ENCODE data around the gene AMH.
"Not testable (repeated sequence)": the region's sequence is repeated elsewhere in the genome, so short reads cannot be mapped to it uniquely, and the experiment has no call there.

The AMH gene

GRCh38 chr19:2280633-2281264 lies 31.6 kb downstream of the AMH start:
- Histone ChIP-seq H3K14ac (ENCODE audit: low read length in 2 of 2) (peak overlapping the region in 1 of 2 experiments; percentile 79), H3K9me3 (ENCODE audit: control insufficient read depth, low read length) (no peaks in the 10 kb centered on the region), H2AK5ac (ENCODE audit: low read length, severe bottlenecking) (no peak overlapping the region), H3K36me3 (ENCODE audit: control insufficient read depth in 1 of 2, insufficient read depth in 2 of 2, low read depth in 1 of 2, low read length in 2 of 2) (peaks cover 4 to 25% of the 10 kb centered on the region in 2 experiments), H3K27ac (ENCODE audit: low read length, poor library complexity, severe bottlenecking) (no peak overlapping the region), H2BK120ac (ENCODE audit: low read depth, low read length) (no peak overlapping the region), H3K4ac (ENCODE audit: low read depth in 1 of 2, low read length in 2 of 2) (no peak overlapping the region), H3K23ac (ENCODE audit: low read length in 2 of 2) (no peak overlapping the region), H3K9ac (ENCODE audit: low read length) (no peak overlapping the region), H2BK15ac (ENCODE audit: low read depth, poor library complexity, severe bottlenecking) (no peak overlapping the region), H2BK5ac (ENCODE audit: low read depth, low read length, poor library complexity, severe bottlenecking) (no peak overlapping the region), H3K4me1 (ENCODE audit: control insufficient read depth, insufficient read depth, low read depth, low read length) (peaks cover 33% of the 10 kb centered on the region), H3K4me3 (ENCODE audit: insufficient read depth in 1 of 2, low read depth in 1 of 2, low read length in 2 of 2) (no peak overlapping the region), H2BK12ac (ENCODE audit: low read length in 2 of 2) (no peak overlapping the region), H3K79me1 (replicated peaks; ENCODE audit: low read length, poor library complexity, severe bottlenecking) (peaks cover 18% of the 10 kb centered on the region), H2AFZ (ENCODE audit: low read depth, low read length) (no peak overlapping the region), H3K27me3 (ENCODE audit: control insufficient read depth in 1 of 2, insufficient read depth in 1 of 2, low read length in 2 of 2) (peaks cover 0 to 3% of the 10 kb centered on the region in 2 experiments), H4K91ac (ENCODE audit: low read length) (peak overlapping the region; percentile 68), H4K8ac (ENCODE audit: low read length) (peak overlapping the region; percentile 41), H3K4me2 (ENCODE audit: low read length, poor library complexity, severe bottlenecking) (no peak overlapping the region), H3K18ac (ENCODE audit: low read depth in 1 of 2, low read length in 2 of 2) (no peak overlapping the region)
- DNase-seq = no peak
- WGBS = 88% methylated on average over 23 of the region's 26 CpGs

- H3K4me3 ChIP-seq (ENCODE audit: insufficient read depth in 1 of 2, low read depth in 1 of 2, low read length in 2 of 2); H2BK5ac ChIP-seq (ENCODE audit: low read depth, low read length, poor library complexity, severe bottlenecking); H3K27ac ChIP-seq (ENCODE audit: low read length, poor library complexity, severe bottlenecking); H2AK5ac ChIP-seq (ENCODE audit: low read length, severe bottlenecking); H3K9me3 ChIP-seq (ENCODE audit: control insufficient read depth, low read length); DNase-seq; H3K27me3 ChIP-seq (ENCODE audit: control insufficient read depth in 1 of 2, insufficient read depth in 1 of 2, low read length in 2 of 2): not testable (repeated sequence)
- H3K4me1 ChIP-seq (ENCODE audit: control insufficient read depth, insufficient read depth, low read depth, low read length) = peaks cover 28% of the 10 kb centered on the region
- H4K91ac ChIP-seq (ENCODE audit: low read length) = peak overlapping the region; percentile 10
- peak overlapping the region; percentile 29 for H3K9ac ChIP-seq (ENCODE audit: low read length)
- H3K4me2 ChIP-seq (ENCODE audit: low read length, poor library complexity, severe bottlenecking) = peak overlapping the region; percentile 88
- H3K4ac ChIP-seq (ENCODE audit: low read depth in 1 of 2, low read length in 2 of 2) = peak overlapping the region; percentile 52 to 95
- H3K18ac ChIP-seq (ENCODE audit: low read depth in 1 of 2, low read length in 2 of 2) = peak overlapping the region; percentile 31 to 96
- H3K79me1 ChIP-seq (replicated peaks; ENCODE audit: low read length, poor library complexity, severe bottlenecking) = peaks cover 15% of the 10 kb centered on the region
- H3K23ac ChIP-seq (ENCODE audit: low read length in 2 of 2) = peak overlapping the region in 1 of 2 experiments; percentile 96
- H3K36me3 ChIP-seq (ENCODE audit: control insufficient read depth in 1 of 2, insufficient read depth in 2 of 2, low read depth in 1 of 2, low read length in 2 of 2) = peaks cover 4 to 18% of the 10 kb centered on the region in 2 experiments
- H4K8ac ChIP-seq (ENCODE audit: low read length) = peak overlapping the region; percentile 25
- H2AFZ ChIP-seq (ENCODE audit: low read depth, low read length) = peak overlapping the region; percentile 29
- H2BK120ac ChIP-seq (ENCODE audit: low read depth, low read length) = peak overlapping the region; percentile 59
- peak overlapping the region in 1 of 2 experiments; percentile 91 for H3K14ac ChIP-seq (ENCODE audit: low read length in 2 of 2)
- H2BK12ac ChIP-seq (ENCODE audit: low read length in 2 of 2) = peak overlapping the region in 1 of 2 experiments; percentile 97
- 14% methylated on average over 7 of the region's 16 CpGs for WGBS
- H2BK15ac ChIP-seq (ENCODE audit: low read depth, poor library complexity, severe bottlenecking) = peak overlapping the region; percentile 31
Observed at GRCh38 chr19:2281265-2282061, 32.3 kb downstream of the AMH start.

DNA sequence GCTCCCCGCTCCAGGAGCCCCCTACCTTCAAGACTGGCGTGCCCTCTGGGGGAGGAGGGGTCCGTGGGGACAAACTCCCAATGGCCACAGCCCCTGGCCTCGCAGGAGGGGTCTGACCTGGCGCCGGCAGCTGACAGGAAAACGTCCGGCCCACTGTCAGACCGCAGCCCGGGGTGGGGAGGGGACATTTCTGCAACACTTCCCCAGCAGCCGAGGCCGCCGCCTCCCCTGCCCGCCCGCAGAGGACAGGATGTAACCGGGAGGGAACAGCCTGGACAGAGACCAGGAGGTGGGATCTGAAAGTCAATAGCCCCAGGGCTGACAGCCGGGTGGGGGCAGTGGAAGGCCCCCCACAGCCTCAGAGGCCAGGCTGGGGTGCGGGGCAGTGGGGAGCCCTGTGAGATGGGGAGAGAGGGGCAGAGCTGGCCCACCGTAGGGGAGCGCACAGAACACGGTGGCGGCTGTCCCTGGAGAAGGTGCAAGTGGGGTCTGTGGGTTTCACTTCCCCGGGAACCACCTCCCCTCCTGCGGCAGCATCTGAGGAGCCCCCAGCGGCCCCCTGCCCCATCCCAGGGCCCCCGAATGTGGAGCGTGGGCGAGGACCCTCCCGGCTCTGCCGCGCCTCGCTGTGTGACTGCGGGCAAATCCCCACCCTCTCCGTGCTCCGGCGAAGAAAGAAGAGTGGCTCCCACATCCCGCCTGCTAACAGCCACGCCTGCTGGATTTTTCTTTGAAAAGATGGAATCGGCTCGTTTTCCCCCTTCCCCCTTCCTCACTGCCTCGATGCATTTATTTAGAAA lies 33.1 kb downstream of the AMH start, which contains the start of gene PEAK3:
Gene PEAK3 (minus strand): TSS at position 114 of the 800 bp plus-strand sequence. CDS start 1,244 bp downstream, outside the sequence.
- Histone ChIP-seq H2AFZ (ENCODE audit: low read depth, low read length) (peak within 1 kb of the TSS; percentile 29), H3K4me1 (ENCODE audit: control insufficient read depth, insufficient read depth, low read depth, low read length) (peaks cover 26% of the 10 kb centered on the region), H3K9ac (ENCODE audit: low read length) (peak within 1 kb of the TSS; percentile 29), H3K4ac (ENCODE audit: low read depth in 1 of 2, low read length in 2 of 2) (peak within 1 kb of the TSS; percentile 52 to 95), H2BK5ac (ENCODE audit: low read depth, low read length, poor library complexity, severe bottlenecking) (no peak within 1 kb of the TSS), H3K9me3 (ENCODE audit: control insufficient read depth, low read length) (no peaks in the 10 kb centered on the region), H2AK5ac (ENCODE audit: low read length, severe bottlenecking) (no peak within 1 kb of the TSS), H3K36me3 (ENCODE audit: control insufficient read depth in 1 of 2, insufficient read depth in 2 of 2, low read depth in 1 of 2, low read length in 2 of 2) (peaks cover under 1 to 10% of the 10 kb centered on the region in 2 experiments), H3K23ac (ENCODE audit: low read length in 2 of 2) (peak within 1 kb of the TSS in 1 of 2 experiments; percentile 96), H2BK12ac (ENCODE audit: low read length in 2 of 2) (peak within 1 kb of the TSS in 1 of 2 experiments; percentile 97), H3K27me3 (ENCODE audit: control insufficient read depth in 1 of 2, insufficient read depth in 1 of 2, low read length in 2 of 2) (peaks cover 10 to 17% of the 10 kb centered on the region in 2 experiments), H3K79me1 (replicated peaks; ENCODE audit: low read length, poor library complexity, severe bottlenecking) (peaks cover 10% of the 10 kb centered on the region), H3K18ac (ENCODE audit: low read depth in 1 of 2, low read length in 2 of 2) (peak within 1 kb of the TSS; percentile 60 to 96), H3K14ac (ENCODE audit: low read length in 2 of 2) (peak within 1 kb of the TSS in 1 of 2 experiments; percentile 91), H4K91ac (ENCODE audit: low read length) (peak within 1 kb of the TSS; percentile 92), H2BK15ac (ENCODE audit: low read depth, poor library complexity, severe bottlenecking) (peak within 1 kb of the TSS; percentile 91), H3K4me3 (ENCODE audit: insufficient read depth in 1 of 2, low read depth in 1 of 2, low read length in 2 of 2) (peak within 1 kb of the TSS in 1 of 2 experiments; percentile 37), H3K27ac (ENCODE audit: low read length, poor library complexity, severe bottlenecking) (no peak within 1 kb of the TSS), H2BK120ac (ENCODE audit: low read depth, low read length) (peak within 1 kb of the TSS; percentile 59), H3K4me2 (ENCODE audit: low read length, poor library complexity, severe bottlenecking) (peak within 1 kb of the TSS; percentile 88), H4K8ac (ENCODE audit: low read length) (peak within 1 kb of the TSS; percentile 80)
- DNase-seq = peak; percentile 73
- WGBS = 7% methylated on average over 37 of the region's 41 CpGs

Data from mesenchymal stem cell (in vitro differentiated cells and primary cell).